MM.1S (cell line): ENCODE data around the gene ABCA10.

Experiments used
- DNase-seq: peaks from one replicate; pipeline ENCODE4 v3.0.0-alpha.2; 2015
- H2AFZ ChIP-seq: fragments of 300-600 bp; sonication (generic); 2 replicates; pipeline ENCODE4 v1.6.0; 2016; ENCODE audit warnings: antibody characterized with exemption, low read length
- H3F3A ChIP-seq: fragments of 300-600 bp; sonication (generic); 2 replicates; pipeline ENCODE4 v1.6.1; 2016; ENCODE audit warnings: mild to moderate bottlenecking, antibody characterized with exemption, low read length, moderate library complexity, mixed read lengths; ENCODE audit not compliant: insufficient read depth
- H3K27ac ChIP-seq: fragments of 300-600 bp; sonication (generic); 2 replicates; pipeline ENCODE4 v1.5.1; 2016; ENCODE audit warnings: mild to moderate bottlenecking, low read length
- H3K27me3 ChIP-seq: fragments of 300-600 bp; sonication (generic); replicated peaks from 2 replicates; pipeline ENCODE4 v1.6.0; 2016; ENCODE audit warnings: low read length; ENCODE audit not compliant: insufficient read depth
- H3K36me3 ChIP-seq: fragments of 300-600 bp; sonication (generic); replicated peaks from 2 replicates; pipeline ENCODE4 v1.6.1; 2016; ENCODE audit warnings: mild to moderate bottlenecking, low read length, mixed read lengths; ENCODE audit not compliant: insufficient read depth
- H3K4me1 ChIP-seq: fragments of 300-600 bp; sonication (generic); 2 replicates; pipeline ENCODE4 v1.6.1; 2016; ENCODE audit warnings: low read length, mixed read lengths
- H3K4me2 ChIP-seq: fragments of 300-600 bp; sonication (generic); 2 replicates; pipeline ENCODE4 v1.6.0; 2016; ENCODE audit warnings: low read depth, low read length
- H3K4me3 ChIP-seq: fragments of 300-600 bp; sonication (generic); 2 replicates; pipeline ENCODE4 v1.5.1; 2016; ENCODE audit warnings: low read length, mixed read lengths
- H3K79me2 ChIP-seq: fragments of 300-600 bp; sonication (generic); 2 replicates; pipeline ENCODE4 v1.6.1; 2016; ENCODE audit warnings: mixed run types, low read length, mixed read lengths
- H3K9ac ChIP-seq: fragments of 300-600 bp; sonication (generic); 2 replicates; pipeline ENCODE4 v1.6.1; 2016; ENCODE audit warnings: low read length, mixed read lengths
- H3K9me2 ChIP-seq: fragments of 300-600 bp; sonication (generic); replicated peaks from 2 replicates; pipeline ENCODE4 v1.6.1; 2016; ENCODE audit warnings: mild to moderate bottlenecking, low read length, mixed read lengths; ENCODE audit not compliant: insufficient read depth
- H3K9me3 ChIP-seq: fragments of 300-600 bp; sonication (generic); replicated peaks from 2 replicates; pipeline ENCODE4 v1.6.1; 2016; ENCODE audit warnings: mild to moderate bottlenecking, low read length, mixed read lengths; ENCODE audit not compliant: insufficient read depth
- H4K20me1 ChIP-seq: fragments of 300-600 bp; sonication (generic); 2 replicates; pipeline ENCODE4 v1.6.1; 2016; ENCODE audit warnings: mild to moderate bottlenecking, low read length, moderate library complexity, mixed read lengths; ENCODE audit not compliant: insufficient read depth
- EZH2 ChIP-seq: fragments of 300-600 bp; sonication (generic); optimal IDR thresholded peaks from 2 replicates; pipeline ENCODE3; 2017; ENCODE audit warnings: low read depth, mild to moderate bottlenecking, antibody characterized with exemption, low read length, mixed read lengths
- EZH2phosphoT487 ChIP-seq: fragments of 300-600 bp; sonication (generic); IDR thresholded peaks from 2 replicates; pipeline ENCODE4 v1.6.1; 2018; ENCODE audit warnings: antibody characterized with exemption, low read length
- TF ChIP-seq, protein P1 (sequence below): fragments of 300-600 bp; sonication (generic); IDR thresholded peaks from 2 replicates; pipeline ENCODE4 v1.5.1; 2016; ENCODE audit warnings: antibody characterized with exemption, low read length, mixed read lengths

ABCA10 gene

DNA sequence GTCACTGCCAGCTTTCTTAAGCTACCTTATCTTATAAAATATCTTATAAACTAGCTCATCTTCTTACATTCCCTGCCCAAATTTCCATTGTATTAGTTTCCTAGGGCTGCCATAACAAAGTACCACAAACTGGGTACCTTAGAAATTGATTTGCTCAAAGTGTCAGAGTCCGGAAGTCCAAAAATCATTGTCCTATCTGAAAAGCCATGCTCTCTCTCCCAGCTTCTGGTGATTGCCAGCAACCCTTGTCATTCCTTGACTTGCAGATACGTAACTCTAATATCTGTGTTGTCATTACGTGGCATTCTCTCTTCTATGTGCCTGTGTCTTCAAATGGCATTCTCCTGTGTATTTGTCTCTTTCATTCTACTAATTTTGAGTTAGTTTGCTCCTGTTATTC lies 2.3 kb upstream of the ABCA10 start:
- Histone ChIP-seq H3F3A (no peaks in the 10 kb centered on the region), H3K4me3 (no peak overlapping the region), H4K20me1 (no peaks in the 10 kb centered on the region), H3K4me2 (no peak overlapping the region), H3K27me3 (no peaks in the 10 kb centered on the region), H3K36me3 (no peaks in the 10 kb centered on the region), H3K9me2 (no peaks in the 10 kb centered on the region), H3K27ac (no peak overlapping the region), H3K9ac (no peak overlapping the region), H3K4me1 (no peaks in the 10 kb centered on the region), H2AFZ (no peak overlapping the region), H3K9me3 (no peaks in the 10 kb centered on the region), H3K79me2 (no peaks in the 10 kb centered on the region)
- no peak for TF ChIP-seq EZH2
- no peak for TF ChIP-seq EZH2phosphoT487
- TF ChIP-seq, protein P1, sequence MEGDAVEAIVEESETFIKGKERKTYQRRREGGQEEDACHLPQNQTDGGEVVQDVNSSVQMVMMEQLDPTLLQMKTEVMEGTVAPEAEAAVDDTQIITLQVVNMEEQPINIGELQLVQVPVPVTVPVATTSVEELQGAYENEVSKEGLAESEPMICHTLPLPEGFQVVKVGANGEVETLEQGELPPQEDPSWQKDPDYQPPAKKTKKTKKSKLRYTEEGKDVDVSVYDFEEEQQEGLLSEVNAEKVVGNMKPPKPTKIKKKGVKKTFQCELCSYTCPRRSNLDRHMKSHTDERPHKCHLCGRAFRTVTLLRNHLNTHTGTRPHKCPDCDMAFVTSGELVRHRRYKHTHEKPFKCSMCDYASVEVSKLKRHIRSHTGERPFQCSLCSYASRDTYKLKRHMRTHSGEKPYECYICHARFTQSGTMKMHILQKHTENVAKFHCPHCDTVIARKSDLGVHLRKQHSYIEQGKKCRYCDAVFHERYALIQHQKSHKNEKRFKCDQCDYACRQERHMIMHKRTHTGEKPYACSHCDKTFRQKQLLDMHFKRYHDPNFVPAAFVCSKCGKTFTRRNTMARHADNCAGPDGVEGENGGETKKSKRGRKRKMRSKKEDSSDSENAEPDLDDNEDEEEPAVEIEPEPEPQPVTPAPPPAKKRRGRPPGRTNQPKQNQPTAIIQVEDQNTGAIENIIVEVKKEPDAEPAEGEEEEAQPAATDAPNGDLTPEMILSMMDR = no peak
- DNase-seq = no peak

DNA sequence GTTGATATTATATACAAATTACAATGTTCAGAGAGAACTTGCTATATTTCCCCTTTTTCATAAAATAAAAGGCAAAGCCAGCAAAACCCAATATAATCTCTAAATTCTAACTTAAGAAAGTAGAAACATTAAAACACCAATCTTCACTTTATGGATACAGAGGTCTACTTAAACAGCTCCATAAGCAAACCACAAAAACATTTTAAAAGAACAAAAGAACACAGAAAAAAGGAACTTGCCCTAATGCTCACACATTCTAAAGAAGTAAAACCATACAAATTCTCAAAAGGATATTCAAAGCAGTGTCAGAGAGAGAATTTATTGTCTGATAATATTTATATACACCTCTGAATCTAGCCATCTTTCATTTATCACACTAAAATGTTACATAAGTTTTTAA lies 606 bp downstream of the ABCA10 start:
- H3K79me2 ChIP-seq = no peaks in the 10 kb centered on the region
- no peak overlapping the region for H3K27ac ChIP-seq
- no peak overlapping the region for H3K4me2 ChIP-seq
- no peaks in the 10 kb centered on the region for H3F3A ChIP-seq
- H2AFZ ChIP-seq = no peak overlapping the region
- H3K9me3 ChIP-seq = no peaks in the 10 kb centered on the region
- no peaks in the 10 kb centered on the region for H3K9me2 ChIP-seq
- H3K9ac ChIP-seq = no peak overlapping the region
- H3K4me3 ChIP-seq = no peak overlapping the region
- H4K20me1 ChIP-seq = no peaks in the 10 kb centered on the region
- no peak for DNase-seq
- H3K27me3 ChIP-seq = no peaks in the 10 kb centered on the region
- TF ChIP-seq EZH2phosphoT487 (no peak), EZH2 (no peak)
- TF ChIP-seq, protein P1 = no peak
- H3K4me1 ChIP-seq = no peaks in the 10 kb centered on the region
- no peaks in the 10 kb centered on the region for H3K36me3 ChIP-seq

DNA sequence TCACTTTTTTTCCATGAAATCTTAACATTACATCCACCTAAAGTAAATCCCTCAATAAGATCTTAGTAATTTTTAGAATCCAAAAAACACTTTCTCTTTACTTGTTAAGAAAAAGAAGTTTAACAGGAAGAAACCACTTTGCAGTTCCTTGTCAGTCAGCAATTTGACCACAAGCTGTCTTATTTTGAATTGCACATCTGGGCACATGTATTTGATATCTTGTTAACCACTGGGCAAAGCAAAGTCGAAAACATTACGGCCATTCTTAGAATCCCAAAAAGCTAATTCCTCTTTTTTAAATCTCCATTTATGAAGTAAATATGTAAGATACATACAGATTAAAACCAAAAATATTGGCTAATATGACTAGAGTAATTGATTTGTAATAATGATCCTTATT lies 1.1 kb downstream of the ABCA10 start:
- no peaks in the 10 kb centered on the region for H3K27me3 ChIP-seq
- peak; percentile 11 for DNase-seq
- H2AFZ ChIP-seq = no peak overlapping the region
- H3K36me3 ChIP-seq = no peaks in the 10 kb centered on the region
- H3K9ac ChIP-seq = no peak overlapping the region
- H3K4me3 ChIP-seq = no peak overlapping the region
- no peak overlapping the region for H3K27ac ChIP-seq
- no peaks in the 10 kb centered on the region for H3K79me2 ChIP-seq
- no peaks in the 10 kb centered on the region for H4K20me1 ChIP-seq
- no peaks in the 10 kb centered on the region for H3K9me2 ChIP-seq
- no peaks in the 10 kb centered on the region for H3K9me3 ChIP-seq
- H3K4me1 ChIP-seq = no peaks in the 10 kb centered on the region
- TF ChIP-seq, protein P1 = no peak
- TF ChIP-seq EZH2 = no peak
- TF ChIP-seq EZH2phosphoT487 = no peak
- no peaks in the 10 kb centered on the region for H3F3A ChIP-seq
- no peak overlapping the region for H3K4me2 ChIP-seq
